Measurements from ENCODE around the gene NME4.
"Not testable (repeated sequence)": the region's sequence is repeated elsewhere in the genome, so short reads cannot be mapped to it uniquely, and the experiment has no call there.

GRCh38 chr16:348495-348894 lies 48.5 kb upstream of the NME4 start:
- TF ChIP-seq CTCF, POLR2A (IDR thresholded peaks at IDR 0.05): not testable (repeated sequence)

Data from esophagus squamous epithelium (tissue), 4 donors.